HG02885 (cell line): ENCODE results near the gene PLIN4.

ENCODE experiments used
- ATAC-seq: cut with Tn5 transposase; IDR thresholded peaks from one replicate; pipeline ENCODE4 v1.9.1; 2021; ENCODE audit warnings: mild to moderate bottlenecking; ENCODE audit not compliant: unreplicated experiment, poor library complexity

PLIN4 gene

GRCh38 chr19:4508698-4509097 lies 9.6 kb downstream of the PLIN4 start:
- no peak for ATAC-seq

GRCh38 chr19:4507804-4508203 lies 10.5 kb downstream of the PLIN4 start:
- no peak for ATAC-seq

GRCh38 chr19:4507150-4507452 lies 11.2 kb downstream of the PLIN4 start:
- no peak for ATAC-seq

GRCh38 chr19:4506449-4507149 lies 11.7 kb downstream of the PLIN4 start:
- ATAC-seq: no peak

GRCh38 chr19:4505570-4506448 lies 12.5 kb downstream of the PLIN4 start:
- no peak for ATAC-seq

GRCh38 chr19:4504891-4505569 lies 13.3 kb downstream of the PLIN4 start:
- ATAC-seq: no peak

GRCh38 chr19:4504297-4504701 lies 14.0 kb downstream of the PLIN4 start:
- ATAC-seq: no peak

GRCh38 chr19:4503825-4504170 lies 14.5 kb downstream of the PLIN4 start:
- no peak for ATAC-seq

GRCh38 chr19:4503132-4503824 lies 15.0 kb downstream of the PLIN4 start:
- ATAC-seq: no peak

- ATAC-seq: no peak
Observed at GRCh38 chr19:4502282-4503131, 15.8 kb downstream of the PLIN4 start.

GRCh38 chr19:4501691-4502090 lies 16.6 kb downstream of the PLIN4 start:
- no peak for ATAC-seq

- ATAC-seq: no peak
Observed at GRCh38 chr19:4500841-4501591, 17.3 kb downstream of the PLIN4 start.

- no peak for ATAC-seq
Observed at GRCh38 chr19:4499855-4500254, 18.4 kb downstream of the PLIN4 start.

- ATAC-seq: no peak
Observed at GRCh38 chr19:4499318-4499717, 19.0 kb downstream of the PLIN4 start.

GRCh38 chr19:4498694-4499093 lies 19.6 kb downstream of the PLIN4 start:
- ATAC-seq: no peak

- ATAC-seq: no peak
Observed at GRCh38 chr19:4497770-4498389, 20.4 kb downstream of the PLIN4 start.

- ATAC-seq: no peak
Observed at GRCh38 chr19:4496304-4496703, 22.0 kb downstream of the PLIN4 start.

- ATAC-seq: no peak
Observed at GRCh38 chr19:4495471-4495870, 22.8 kb downstream of the PLIN4 start.

GRCh38 chr19:4494691-4495064 lies 23.6 kb downstream of the PLIN4 start:
- no peak for ATAC-seq
